Measurements from ENCODE around the gene ZNF610.
"Not testable (repeated sequence)": the region's sequence is repeated elsewhere in the genome, so short reads cannot be mapped to it uniquely, and the experiment has no call there.

The ZNF610 gene

DNA sequence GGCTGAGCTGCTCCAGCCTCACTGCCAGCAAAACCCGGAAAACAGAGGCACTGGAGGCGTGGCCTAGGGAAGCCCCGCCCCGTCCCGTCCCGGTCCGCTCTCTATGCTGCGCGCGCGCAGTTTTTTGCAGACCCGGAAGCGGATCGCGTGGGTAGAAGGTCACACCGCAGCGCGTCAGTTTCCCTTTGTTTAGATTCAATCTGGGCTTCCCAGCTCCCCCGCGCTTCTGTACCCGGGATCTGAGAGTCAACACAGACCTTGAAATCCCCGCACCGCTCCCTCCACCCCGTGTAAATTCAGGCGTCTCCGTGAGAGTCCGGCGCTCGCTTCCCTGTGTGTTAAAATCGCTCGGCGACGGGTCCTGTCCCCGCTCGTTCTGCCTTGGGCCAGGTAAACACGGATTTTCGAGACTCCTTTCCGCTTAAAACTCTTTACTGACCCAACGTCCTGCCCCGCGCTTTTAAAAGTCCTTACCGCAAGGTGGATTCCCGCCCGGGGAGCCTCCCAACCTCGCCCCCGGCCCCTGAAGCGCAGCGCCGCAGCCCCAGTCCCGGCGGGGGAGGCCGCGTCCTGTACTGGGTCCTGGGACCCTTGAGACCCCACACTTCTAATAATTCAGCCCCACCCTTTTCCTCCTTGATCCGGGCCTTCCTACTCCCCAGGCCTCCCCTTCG, at the start of gene ZNF610:
ZNF610 (plus strand) TSS at position 127 of the 674 bp plus-strand sequence. CDS start 12,930 bp downstream, outside the sequence.
- DNase-seq, result peak; percentile 86

DNA sequence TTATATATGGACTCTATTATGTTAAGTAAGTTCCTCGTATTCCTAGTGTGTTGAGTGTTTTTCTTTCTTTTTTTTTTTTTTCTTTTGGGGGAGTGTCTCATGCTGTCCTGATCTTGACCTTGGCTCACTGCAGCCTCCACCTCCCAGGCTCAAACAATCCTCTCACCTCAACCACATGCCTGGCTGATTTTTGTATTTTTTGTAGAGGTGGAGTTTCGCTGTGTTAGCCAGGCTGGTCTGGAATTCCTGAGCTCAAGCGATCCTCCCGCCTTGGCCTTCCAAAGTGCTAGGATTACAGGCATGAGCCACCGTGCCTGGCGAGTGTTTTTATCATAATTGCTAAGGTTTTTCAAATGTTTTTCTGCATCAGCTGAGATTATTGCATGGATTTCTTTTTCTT, 49.8 kb upstream of the ZNF610 start:
- DNase-seq, result no peak

DNA sequence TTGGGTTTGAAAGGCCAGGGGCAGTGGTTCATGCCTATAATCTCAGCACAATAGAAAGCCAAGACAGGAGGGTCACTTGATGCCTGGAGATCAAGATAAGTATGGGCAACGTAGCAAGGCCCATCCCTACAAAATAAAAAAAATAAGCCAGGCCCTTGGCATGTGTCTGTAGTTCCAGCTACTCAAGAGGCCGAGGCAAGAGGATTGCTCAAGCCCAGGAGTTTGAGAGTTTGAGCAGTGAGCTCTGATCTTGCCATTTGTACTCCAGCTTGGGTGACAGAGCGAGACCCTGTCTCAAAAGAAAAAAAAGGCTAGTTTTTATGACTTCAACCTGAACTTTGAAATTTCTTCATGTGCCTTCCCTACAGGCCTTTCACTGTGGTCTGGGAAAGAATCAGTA, 44.3 kb upstream of the ZNF610 start:
- DNase-seq, result no peak

DNA sequence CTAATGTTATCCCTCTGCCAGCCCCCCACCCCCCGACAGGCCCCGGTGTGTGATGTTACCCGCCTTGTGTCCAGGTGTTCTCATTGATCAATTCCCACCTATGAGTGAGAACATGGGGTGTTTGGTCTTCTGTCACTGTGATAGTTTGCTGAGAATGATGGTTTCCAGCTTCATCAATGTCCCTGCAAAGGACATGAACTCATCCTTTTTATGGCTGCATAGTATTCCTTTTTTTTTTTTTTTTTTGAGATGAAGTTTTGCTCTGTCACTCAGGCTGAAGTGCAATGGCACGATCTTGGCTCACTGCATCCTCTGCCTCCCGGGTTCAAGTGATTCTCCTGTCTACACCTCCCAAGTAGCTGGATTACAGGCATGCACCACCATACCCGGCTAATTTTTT, 43.1 kb upstream of the ZNF610 start:
- DNase-seq, result not testable (repeated sequence)

DNA sequence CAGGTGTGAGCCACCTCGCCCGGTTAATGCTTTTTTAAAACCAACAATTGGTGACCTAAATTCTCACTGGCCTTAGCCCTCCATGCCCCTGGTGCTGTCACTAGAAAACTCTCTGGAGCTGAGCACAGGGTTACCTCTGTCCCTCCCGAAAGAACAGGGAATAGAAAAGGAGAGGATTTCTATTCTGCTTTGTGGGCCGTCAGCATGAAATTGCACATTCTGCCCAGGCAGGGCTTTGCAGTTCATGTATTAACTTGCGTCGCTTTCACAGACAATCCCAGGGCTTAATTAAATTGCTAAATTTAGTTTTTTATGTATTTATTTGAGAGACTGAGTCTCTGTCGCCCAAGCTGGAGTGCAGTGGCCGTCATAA, 39.7 kb upstream of the ZNF610 start:
- DNase-seq, result no peak

DNA sequence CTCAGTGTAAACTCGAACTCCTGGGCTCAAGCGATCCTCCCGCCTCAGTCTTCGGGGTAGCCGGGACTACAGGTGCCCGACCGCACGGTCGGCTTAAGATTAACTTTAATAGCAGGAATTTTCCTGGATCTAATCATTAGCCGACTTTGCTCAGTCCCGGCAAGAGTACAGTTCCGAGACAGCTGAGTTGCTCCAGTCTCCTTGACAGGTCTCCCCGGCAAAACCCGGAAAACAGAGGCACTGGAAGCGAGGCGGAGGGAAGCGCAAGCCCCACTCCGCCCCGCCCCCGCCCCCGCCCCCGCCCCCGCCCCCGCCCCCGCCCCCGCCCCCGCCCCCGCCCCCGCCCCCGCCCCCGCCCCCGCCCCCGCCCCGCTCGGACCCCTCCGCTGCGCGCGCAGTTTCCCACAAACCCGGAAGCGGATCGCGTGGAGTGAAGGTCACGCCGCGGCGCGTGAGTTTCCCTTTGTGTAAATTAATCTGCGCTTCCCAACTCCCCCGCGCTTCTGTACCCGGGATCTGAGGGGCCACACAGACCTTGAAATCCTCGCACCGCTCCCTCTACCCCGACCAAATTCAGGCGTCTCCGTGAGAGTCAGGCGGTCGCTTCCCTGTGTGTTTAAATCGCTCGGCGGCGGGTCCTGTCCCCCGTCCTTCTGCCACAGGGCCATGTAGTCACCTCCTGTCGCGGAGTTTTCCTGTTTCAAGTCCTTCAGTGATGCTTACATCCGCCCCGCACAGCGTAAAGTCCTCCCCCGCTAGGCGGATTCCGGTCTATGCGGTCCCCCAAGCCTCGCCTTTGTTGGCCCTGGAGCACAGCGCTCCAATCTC, 39.1 kb upstream of the ZNF610 start, which contains the start of gene ZNF480:
ZNF480 (plus strand) TSS at position 397 of the 828 bp plus-strand sequence. CDS start 3,244 bp downstream, outside the sequence.
- DNase-seq, result peak; percentile 84

DNA sequence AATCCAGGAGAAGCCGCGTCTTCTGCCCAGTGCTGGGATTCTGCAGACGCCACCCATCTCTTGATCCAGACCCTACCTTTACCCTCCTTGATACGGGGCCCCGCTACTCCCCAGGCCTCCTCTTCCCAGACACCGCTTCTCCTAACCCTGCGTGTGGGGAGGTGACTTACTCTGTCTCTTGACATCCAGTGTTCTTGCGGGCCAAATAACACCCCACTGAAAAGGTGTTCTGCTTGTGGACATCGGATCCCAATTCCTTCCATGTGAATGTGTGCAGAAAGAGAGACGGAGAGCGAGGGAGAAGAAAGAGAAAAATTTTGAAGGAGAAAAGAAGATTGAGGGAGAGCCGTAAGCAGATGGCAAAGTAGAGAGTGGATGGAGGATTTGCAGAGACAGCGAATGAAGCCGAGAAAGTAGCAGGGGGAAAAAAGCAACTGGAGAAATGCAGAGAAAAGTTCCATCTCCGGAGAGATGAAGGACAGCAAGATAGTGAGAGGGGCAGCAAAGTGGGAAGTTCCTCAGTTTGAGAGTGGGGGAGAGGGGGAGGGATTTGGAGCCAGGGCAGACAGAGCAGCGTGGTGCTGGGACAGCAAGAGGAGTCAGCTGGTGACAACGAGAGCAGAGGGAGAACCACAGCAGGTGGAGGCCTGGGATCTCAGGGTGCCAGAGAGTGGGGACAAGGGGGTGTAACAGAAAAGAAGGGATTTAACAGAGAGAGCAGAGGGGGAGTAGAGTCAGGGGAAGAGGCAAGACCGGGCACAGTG, 38.3 kb upstream of the ZNF610 start:
- no peak for DNase-seq

DNA sequence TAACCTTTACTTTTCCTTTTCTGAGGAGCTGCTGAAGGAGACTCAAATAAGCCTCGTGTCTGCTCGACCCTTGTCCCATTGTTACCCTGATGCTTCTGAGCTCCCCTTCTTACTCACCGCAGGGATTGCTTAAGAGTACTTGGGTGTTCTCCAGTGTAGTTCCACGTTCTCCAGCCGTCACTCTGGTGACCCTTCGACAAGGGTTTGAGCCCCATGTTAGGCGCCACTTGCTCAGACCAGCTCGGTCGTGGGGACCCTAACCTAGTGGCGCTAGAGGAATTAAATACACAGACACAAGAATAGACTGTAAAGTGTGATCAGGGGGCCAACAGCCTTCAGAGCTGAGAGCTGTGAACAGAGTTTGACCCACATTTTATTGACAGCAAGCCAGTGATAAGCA, 28.8 kb upstream of the ZNF610 start:
- DNase-seq, result no peak

DNA sequence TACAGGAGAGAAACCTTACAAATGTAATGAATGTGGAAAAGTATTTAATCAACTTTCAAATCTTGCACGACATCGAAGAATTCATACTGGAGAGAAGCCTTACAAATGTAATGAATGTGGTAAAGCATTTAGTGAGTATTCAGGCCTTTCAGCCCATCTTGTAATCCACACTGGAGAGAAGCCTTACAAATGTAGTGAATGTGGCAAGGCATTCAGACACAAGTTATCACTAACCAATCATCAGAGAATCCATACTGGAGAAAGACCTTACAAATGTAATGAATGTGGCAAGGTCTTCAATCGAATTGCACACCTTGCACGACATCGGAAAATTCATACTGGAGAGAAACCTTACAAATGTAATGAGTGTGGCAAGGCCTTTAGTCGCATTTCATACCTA, 13.6 kb upstream of the ZNF610 start:
- DNase-seq, result no peak

DNA sequence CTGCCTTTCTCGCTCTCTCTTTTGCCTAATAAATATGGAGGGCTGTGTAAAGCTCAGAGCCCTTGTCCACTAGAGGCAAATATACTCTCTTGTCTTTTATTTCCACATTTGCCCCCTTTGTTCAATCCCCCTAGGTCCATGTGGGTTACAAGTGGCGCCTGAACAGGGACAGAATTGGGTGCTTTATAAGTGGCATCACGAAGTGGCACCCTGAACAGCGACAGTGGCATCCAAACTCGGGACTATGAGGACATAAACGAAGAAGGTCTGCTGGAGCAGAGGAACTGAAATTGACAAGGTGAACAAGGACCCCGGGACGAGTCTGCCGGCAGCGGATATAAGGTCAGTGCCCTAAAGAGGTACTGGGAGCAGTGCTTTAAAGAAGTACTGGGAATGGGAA, 4.3 kb upstream of the ZNF610 start:
- DNase-seq, result no peak

DNA sequence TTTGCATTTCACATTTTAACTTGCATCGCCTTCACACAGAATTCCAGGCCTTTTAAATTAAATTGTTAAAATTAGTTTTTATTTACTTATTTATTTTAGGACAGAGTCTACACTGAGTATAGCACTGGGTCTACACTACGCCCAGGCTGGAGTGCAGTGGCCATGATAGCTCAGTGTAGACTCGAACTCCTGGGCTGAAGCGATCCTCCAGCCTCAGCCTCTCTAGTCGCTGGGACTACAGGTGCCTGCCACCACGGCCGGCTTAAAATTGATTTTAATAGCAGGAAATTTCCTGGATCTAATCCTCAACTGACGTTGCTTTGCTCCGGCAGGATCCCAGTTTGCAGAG, 301 bp upstream of the ZNF610 start:
- DNase-seq, result no peak

DNA sequence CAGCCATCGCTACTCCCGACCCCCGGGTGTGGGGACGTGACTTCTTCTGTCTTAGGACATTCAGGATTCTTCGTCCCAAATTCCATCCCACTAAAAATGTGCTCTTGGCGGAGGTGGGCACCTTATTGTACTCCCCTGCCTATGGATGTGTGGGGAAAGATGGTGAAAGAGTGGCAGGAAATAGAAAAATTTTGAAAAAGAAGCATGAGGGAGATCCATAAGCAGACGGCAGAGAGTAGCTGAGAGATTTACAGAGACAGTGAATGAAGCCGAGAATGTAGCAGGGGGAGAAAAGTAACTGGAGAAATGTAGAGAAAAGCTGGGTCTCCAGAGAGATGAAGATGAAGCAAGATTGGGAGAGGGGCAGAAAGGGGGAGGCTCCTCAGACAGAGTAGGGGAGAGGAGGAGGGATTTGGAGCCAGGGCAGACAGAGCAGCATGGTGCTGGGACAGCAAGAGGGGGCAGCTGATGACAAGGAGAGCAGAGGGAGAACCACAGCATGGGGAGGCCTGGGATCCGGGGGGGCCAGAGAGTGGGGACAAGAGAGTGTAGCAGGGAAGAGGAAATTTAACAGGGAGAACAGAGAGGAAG, 843 bp downstream of the ZNF610 start:
- no peak for DNase-seq

DNA sequence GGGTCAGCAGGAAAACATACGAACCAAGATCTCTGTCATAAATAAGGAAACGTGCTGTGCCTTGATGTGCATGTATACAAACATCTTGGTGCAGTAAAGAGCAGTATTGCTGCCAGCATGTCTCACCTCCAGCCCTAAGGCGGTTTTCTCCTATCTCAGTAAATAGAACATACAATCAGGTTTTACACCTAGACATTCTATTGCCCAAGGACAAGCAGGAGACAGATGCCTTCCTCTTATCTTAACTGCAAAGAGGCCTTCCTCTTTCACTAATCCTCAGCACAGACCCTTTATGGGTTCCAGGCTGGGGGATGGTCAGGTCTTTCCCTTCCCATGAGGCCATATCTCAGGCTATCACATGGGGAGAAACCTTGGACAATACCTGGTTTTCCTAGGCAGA, 3.0 kb downstream of the ZNF610 start:
- not testable (repeated sequence) for DNase-seq

DNA sequence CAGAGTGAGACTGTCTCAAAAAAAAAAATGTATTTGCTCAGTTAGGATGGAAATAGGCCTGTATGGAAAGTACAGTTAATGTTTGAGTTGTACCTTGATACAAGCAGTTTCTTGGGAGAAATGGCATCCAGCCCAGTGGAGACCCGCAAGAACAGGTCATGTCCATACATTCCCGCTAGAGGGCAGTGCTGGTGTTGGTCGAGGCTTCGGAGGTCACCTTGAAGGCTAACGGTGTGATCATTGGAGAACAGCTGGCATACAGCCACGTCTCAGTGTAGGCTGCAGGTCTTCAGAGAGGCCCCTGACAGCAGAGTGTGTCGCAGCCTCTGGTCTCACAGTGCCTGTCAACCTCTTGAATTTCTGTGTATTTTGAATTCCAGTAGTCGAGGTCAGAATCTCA, 7.5 kb downstream of the ZNF610 start:
- DNase-seq, result peak; percentile 43

DNA sequence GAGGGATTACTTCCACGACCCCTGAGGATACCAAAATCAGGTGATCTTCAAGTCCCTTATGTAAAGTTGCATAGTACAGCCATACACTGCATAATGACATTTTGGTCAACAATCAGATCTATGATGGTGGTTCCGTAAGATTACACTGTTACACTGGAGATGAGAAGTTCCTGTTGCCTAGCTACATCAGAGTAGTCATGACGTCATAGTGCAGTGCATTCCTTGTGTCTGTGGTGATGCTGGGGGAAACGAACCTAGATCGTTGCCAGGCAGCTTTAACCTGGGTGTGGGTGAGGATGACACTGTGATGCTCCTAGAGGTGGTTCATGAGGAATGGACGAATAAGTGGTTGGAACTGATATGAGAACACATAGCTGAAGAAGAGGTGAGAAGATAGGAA, 9.1 kb downstream of the ZNF610 start:
- no peak for DNase-seq

DNA sequence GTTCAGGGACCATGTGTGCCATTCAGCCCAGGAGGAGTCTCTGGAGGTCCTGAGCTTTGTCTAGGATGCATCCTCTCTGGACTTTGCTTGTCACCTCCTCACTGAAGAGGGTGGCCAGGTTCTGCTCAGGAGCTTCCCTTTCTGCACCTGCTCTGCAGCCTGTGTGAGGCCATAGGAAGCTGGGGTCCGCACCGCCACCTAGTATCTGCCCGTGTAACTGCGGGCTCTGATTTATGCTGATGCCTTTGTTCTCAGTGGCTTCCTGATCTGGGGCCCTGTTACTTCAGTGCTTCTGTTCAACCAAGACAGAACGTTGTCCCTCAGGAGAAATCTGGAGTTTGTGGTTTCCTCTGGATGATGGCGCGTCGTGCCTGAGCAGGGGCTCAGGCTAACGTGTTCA, 15.5 kb downstream of the ZNF610 start:
- no peak for DNase-seq

DNA sequence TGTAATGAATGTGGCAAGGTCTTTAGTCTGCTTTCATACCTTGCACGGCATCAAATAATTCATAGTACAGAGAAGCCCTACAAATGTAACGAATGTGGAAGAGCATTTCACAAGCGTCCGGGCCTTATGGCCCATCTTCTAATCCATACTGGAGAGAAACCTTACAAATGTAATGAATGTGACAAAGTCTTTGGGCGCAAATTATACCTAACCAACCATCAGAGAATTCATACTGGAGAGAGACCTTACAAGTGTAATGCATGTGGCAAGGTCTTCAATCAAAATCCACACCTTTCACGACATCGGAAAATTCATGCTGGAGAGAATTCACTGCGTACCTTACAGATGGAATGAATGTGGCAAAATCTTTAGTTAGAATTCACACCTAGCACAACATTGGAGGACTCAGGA, 30.4 kb downstream of the ZNF610 start:
- no peak for DNase-seq

DNA sequence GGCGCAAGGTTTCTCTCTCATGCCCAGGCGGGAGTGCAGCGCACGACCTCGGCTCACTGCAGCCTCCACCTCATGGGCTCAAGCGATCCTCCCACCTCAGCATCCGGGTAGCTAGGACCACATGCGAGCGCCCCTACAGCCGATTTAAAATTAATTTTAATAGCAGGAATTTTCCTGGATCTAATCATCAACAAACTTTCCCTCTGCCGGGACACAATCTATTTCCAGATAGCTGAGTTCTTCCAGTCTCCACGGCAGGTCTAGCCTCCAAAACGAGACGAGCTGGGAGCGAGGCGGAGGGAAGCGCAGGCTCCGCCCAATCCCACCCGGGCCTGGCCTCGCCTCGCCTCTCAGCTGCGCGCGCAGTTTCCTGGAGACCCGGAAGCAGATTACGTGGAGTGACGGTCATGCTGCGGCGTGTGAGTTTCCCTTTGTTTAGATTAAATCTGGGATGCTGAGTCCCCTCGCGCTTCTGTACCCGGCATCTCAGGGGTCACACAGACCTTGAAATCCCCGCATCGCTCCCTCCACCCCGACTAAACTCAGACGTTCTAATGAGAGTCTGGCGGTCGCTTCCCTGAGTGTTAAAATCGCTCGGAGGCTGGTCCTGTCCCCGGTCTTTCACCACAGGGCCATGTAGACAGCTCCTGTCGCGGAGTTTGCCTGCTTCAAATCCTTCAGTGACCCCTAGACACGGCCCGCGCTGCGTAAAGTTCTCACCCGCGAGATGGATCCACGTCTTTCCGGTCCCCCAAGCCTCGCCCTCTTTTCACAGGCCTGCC, 33.7 kb downstream of the ZNF610 start, which contains the start of gene ZNF880:
ZNF880 (plus strand) TSS at position 365 of the 782 bp plus-strand sequence; CDS start at position 408, 43 bp downstream.
- peak; percentile 91 for DNase-seq

DNA sequence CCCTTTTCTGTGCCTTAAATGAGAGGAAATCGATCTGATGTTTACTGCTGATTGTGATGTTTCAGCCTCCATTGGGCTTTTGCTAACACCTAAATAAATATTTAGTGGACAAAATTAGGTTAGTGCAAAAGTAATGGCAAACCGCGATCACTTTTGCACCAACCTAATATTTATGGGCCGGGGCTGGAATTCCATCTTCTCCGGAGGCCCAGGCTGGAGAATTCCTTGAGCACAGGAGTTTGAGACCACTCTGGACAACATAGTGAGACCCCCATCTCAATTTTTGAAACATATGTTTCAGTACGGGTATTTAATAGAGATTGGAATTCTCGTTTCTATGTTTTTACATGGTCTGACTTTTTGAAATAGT, 34.3 kb downstream of the ZNF610 start:
- DNase-seq, result no peak

DNA sequence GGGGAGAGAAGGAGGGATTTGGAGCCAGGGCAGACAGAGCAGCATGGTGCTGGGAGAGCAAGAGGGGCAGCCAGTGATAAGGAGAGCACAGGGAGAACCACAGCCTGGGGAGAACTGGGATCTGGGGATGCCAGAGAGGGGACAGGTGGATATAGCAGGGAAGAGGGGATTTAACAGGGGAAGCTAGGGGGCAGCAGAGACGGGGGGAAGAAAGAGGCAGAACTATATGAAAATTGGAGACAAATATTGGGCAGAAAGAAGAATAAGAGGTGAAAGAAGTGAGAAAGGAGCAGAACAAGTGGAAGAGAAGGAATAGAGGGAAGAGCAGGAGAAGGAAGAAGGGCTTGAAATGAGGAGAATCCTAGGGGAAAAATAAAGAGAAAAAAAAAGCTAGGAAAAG, 55.1 kb downstream of the ZNF610 start:
- DNase-seq, result no peak

DNA sequence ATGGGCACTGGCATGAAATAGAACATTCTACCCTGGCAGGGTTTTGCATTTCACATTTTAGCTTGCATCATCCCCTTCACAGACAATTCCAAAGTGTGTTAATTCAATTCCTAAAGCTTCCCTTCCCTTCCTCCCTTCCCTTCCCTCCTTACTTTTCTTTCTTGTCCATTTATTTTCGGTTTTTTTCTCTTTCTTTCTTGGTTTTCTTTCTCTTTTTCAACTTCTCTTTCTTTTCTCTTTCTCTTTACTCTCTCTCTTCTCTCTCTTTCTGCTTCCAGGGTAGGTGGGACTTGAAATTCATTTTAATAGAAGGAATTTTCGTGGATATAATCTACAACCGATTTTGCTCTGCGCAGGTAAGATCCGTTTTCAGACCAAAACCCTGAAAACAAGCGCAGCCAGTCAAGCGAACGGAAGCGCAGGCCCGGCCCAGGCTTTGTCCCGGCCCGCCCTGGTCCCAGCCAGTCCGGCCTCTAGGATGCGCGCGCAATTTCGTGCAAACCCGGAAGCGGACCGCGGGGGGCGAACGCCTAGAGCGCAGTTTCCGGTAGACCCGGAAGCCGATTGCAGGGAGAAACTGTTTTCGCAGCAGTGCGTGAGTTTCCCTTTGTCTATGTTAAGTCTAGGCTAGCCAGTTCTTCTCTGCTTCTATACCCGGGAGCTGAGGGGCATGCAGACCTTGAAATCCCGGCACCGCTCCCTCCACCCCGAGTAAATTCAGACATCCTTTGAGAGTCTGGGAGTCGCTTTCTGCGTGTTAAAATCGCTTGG, 61.5 kb downstream of the ZNF610 start, which contains the start of gene ZNF528:
ZNF528 (plus strand) TSS at position 540 of the 771 bp plus-strand sequence. CDS start 4,165 bp downstream, outside the sequence.
- peak; percentile 94 for DNase-seq
